NCI-H2029 treated with DMSO at 0.1 percent for 48 hours (cell line): ENCODE results near the gene PBX2.

ENCODE experiments used
- DNase-seq: peaks from one replicate; lab custom pipeline; 2025; lab: John Stamatoyannopoulos, UW

The PBX2 gene

GRCh38 chr6:32171234-32171633, 18.8 kb downstream of the PBX2 start:
- DNase-seq: no peak

- DNase-seq: no peak
These were observed 19.7 kb downstream of the PBX2 start for GRCh38 chr6:32170294-32170693.

GRCh38 chr6:32168807-32169591, 21.0 kb downstream of the PBX2 start:
- no peak for DNase-seq

- DNase-seq: no peak
These were observed 21.7 kb downstream of the PBX2 start for GRCh38 chr6:32168350-32168749.

- DNase-seq: no peak
These were observed 22.2 kb downstream of the PBX2 start for GRCh38 chr6:32167761-32168262.

- no peak for DNase-seq
These were observed 22.7 kb downstream of the PBX2 start for GRCh38 chr6:32167154-32167760.

GRCh38 chr6:32166411-32167061, 23.5 kb downstream of the PBX2 start:
- DNase-seq: no peak

GRCh38 chr6:32164295-32164694, 25.7 kb downstream of the PBX2 start, which contains the start of gene EGFL8:
Gene EGFL8, plus strand, starts transcription at chr6:32164595. Its CDS starts 1,571 bp downstream, at chr6:32166166.
- no peak for DNase-seq

- no peak for DNase-seq
These were observed 26.3 kb downstream of the PBX2 start for GRCh38 chr6:32163559-32164258.

GRCh38 chr6:32158052-32158451, 31.9 kb downstream of the PBX2 start:
- DNase-seq: no peak

- DNase-seq: no peak
These were observed 33.1 kb downstream of the PBX2 start for GRCh38 chr6:32156891-32157290.

GRCh38 chr6:32154514-32155161, 35.4 kb downstream of the PBX2 start:
- peak; percentile 34 for DNase-seq

GRCh38 chr6:32153564-32154513, 36.2 kb downstream of the PBX2 start, which contains the start of gene PPT2:
Gene PPT2, plus strand, starts transcription at chr6:32154141. Its CDS starts 454 bp downstream, at chr6:32154595.
- DNase-seq: peak; percentile 43

GRCh38 chr6:32152769-32153563, 37.0 kb downstream of the PBX2 start:
- no peak for DNase-seq

GRCh38 chr6:32151863-32152768, 37.9 kb downstream of the PBX2 start, which contains the start of gene PRRT1:
Gene PRRT1, minus strand, starts transcription at chr6:32151939. Its CDS starts 112 bp downstream, at chr6:32151827.
- no peak for DNase-seq

- DNase-seq: no peak
These were observed 38.7 kb downstream of the PBX2 start for GRCh38 chr6:32151181-32151862.

- no peak for DNase-seq
These were observed 39.8 kb downstream of the PBX2 start for GRCh38 chr6:32149932-32150870.
